ENCODE measurements around the gene SNX8.

DNA sequence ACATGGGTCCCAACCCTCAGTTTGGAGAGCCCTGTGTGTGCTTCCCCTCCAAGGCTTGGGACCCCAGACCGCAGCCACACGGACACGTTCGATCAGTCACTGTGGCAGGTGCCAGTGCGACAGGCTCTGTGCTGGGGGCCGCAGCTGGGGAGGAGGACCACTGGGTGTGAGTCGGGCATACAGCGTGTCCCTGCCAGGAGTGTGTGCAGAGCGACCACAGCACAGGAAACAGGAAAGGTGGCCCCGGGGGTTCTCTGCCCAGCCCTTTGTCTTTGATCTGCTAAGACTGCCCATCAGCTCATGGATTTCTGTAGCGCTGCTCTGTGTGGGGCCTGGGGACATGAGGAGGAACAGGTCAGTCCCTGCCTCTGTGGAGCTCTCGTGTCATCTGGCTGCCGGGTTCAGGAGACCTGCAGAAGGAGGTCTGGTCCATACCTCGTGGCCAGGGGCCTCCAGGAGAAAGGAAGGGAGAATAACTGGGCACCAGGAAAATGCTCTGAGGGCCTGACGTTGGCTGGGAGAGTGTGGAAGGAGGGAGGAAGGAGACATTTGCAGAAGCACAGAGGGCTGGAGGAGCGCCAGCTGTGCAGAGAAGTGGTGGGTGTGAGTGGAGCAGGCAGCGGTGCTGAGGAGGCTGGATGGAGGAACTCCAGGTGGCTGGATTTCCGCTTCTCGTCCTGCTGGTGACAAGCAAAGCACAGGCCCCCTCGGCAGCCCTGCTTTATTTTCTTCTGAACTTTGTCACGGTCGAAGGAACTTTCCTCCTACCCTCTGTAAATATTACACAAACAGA, 68.2 kb downstream of the SNX8 start:
- TF ChIP-seq POLR2A (IDR thresholded peaks at IDR 0.05; ENCODE audit: low read depth, low read length) (no peak), SMC3 (IDR thresholded peaks at IDR 0.05; ENCODE audit: low read depth, low read length) (no peak)
- TF ChIP-seq, protein P1, sequence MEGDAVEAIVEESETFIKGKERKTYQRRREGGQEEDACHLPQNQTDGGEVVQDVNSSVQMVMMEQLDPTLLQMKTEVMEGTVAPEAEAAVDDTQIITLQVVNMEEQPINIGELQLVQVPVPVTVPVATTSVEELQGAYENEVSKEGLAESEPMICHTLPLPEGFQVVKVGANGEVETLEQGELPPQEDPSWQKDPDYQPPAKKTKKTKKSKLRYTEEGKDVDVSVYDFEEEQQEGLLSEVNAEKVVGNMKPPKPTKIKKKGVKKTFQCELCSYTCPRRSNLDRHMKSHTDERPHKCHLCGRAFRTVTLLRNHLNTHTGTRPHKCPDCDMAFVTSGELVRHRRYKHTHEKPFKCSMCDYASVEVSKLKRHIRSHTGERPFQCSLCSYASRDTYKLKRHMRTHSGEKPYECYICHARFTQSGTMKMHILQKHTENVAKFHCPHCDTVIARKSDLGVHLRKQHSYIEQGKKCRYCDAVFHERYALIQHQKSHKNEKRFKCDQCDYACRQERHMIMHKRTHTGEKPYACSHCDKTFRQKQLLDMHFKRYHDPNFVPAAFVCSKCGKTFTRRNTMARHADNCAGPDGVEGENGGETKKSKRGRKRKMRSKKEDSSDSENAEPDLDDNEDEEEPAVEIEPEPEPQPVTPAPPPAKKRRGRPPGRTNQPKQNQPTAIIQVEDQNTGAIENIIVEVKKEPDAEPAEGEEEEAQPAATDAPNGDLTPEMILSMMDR (conservative IDR thresholded peaks at IDR 0.05; ENCODE audit: low read depth, low read length), result no peak
- TF ChIP-seq, protein P2, sequence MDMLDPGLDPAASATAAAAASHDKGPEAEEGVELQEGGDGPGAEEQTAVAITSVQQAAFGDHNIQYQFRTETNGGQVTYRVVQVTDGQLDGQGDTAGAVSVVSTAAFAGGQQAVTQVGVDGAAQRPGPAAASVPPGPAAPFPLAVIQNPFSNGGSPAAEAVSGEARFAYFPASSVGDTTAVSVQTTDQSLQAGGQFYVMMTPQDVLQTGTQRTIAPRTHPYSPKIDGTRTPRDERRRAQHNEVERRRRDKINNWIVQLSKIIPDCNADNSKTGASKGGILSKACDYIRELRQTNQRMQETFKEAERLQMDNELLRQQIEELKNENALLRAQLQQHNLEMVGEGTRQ (IDR thresholded peaks at IDR 0.05; ENCODE audit: low read depth, low read length), result no peak

All from IMR-90 (cell line).